Ramos (cell line): ENCODE measurements around the gene RIMBP2.

Experiments
- in situ Hi-C: fragments of 300-500 bp; cut with MboI; formaldehyde crosslinking; loops from one replicate; pipeline ENCODE4 v1.14.3; 2022; ENCODE audit warnings: low sequenced_read_pairs; ENCODE audit not compliant: unreplicated experiment

The RIMBP2 gene

DNA sequence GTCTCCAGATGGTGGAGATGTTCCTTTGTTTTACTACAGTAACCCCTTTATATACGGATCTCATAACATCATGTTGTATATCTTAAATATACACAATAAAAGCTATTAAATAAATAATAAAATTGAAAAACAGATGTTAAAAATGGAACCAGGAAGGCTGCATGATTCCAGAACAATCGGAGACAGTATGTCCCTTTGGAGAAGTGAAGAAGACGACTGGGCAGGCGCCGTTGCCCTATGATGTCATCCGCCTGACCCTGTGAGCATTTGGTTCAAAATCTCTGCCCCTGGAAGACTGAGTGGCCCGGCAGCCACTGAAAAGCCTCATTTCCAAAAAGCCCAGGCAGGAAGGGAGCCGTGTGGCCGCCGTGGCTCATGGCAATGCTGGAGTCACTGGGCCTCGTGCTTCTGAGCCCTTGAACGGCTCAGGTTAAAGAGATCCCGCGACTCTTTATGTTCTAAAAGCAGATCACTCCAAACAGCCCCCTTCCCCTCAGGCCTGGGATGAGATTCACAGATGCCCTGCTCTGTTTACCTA is 30.8 kb downstream of the RIMBP2 start:
- in situ Hi-C loops: no loop called here

DNA sequence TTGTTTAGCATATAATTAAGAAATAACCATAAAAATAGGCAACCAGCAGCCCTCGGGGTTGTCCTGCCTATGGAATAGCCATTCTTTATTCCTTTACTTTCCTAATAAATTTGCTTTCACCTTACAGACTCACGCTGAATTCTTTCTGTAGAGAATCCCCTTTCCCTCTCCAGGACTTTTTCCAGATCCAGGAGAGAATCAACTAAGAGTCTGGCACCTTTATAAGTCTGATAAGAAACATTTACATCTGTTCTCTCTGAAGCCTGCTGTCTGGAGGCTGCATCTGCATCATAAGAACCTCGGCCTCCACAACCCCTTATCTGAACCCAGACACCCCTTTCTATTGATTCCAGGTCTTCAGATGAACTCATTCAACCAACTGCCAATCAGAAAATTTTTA is 32.3 kb downstream of the RIMBP2 start:
- in situ Hi-C loops: no loop called here

DNA sequence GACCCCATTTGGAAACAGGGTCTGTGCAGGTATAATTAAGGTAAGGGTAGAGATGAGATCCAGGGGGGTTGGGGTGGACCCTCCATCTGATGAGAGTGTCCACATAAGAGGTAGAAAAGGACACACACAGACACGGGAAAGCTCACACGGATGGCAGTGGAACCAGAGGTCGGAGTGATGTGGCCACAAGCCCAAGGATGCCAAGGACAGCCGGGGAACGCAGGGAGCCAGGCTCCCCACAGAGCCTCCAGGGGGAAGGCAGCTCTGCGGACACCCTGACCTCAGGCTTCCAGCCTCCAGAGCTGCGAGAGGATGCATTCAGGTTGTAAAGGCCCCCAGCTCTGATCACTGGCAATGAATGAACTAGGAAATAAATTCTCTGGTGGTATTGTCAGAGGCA is 33.0 kb downstream of the RIMBP2 start:
- in situ Hi-C loops: no loop called here

DNA sequence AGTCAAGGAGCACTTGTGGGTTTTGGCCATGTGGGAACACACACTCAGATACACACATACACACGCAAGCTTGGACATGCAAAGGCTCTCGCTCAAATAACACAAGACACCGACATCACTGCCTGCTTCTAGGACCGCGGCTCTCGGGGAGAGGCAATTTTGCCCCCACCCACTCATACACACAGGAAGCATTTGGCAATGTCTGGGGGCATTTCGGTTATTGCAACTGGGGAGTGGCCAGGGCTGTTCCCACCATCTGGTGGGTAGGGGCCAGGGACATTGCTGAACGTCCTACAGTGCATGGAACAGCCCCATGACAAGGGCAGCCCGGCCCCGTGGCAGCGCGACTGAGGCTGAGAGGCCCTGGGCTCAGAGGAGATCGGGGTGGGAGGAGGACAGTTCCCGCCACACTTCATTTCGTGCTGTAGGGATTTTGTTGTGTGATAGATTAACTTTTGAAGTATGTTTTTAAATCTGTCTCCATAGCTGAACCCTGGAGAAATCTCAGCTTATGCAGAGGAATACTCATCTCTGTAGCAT is 35.6 kb downstream of the RIMBP2 start:
- in situ Hi-C loops: no loop called here

DNA sequence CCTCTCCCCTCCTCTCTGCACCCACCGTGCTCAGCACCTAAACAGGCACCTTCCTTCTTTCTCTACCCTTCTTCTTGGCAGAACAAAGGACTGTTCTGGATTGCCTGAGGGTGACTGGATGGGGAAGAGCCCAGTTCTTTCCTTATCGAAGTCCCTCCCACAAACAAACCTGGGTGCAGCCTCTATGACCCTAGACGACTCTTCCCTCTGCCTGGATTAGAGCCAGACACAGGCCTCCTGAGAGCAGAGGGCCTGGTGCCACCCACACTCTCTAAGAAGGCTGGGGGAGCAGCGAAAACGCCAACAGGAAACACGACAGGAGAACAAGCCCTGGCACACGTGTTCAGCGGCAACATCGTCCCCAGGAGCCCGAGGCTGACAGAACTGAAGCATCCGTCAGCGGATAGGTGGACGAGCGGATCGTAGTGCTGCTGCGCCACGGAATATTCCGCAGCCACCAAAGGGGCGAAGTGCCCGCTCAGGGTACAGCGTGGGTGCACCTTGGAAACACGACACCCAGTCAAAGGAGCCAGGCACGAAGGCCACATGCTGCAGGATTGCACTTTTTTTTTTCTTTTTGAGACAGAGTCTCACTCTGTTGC is 38.0 kb downstream of the RIMBP2 start:
- in situ Hi-C loops: no loop called here

DNA sequence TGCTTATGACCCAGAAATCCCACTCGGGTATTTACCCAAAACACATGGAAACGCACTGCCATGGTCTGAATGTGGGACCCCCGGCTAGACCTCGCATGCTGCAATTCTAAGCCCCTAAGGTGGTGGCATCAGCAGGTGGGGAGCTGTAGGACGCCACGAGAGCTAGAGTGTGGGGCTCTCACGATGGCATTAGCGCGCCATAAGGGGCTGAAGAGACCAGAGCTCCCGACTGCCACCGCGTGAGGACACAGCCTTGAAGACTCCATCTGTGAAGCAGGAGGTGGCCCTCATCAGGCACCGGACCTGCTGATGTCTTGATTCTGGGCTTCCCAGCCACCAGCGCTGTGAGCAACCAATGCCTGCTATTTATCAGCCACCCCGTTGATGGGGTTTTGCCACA is 40.3 kb downstream of the RIMBP2 start:
- in situ Hi-C loops: no loop called here

DNA sequence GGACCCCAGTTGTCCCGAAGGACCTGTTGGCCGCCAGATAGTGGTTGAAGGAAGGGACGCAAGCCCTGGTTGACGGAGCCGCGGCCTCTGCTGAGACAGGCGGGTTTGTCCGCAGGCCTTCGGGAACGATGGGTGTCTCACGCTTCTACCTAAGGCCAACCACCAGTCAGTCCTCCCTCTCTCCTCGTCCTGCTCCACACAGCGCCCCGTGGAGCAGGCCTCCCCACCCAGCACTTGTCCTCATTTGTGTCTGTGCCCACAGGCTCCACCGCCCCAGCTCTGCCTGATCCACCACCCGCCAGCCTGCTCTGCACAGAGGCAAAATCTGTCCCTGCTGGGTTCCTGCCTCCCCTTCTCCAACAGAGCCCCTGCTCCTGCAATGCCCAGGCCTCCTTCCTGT is 41.0 kb downstream of the RIMBP2 start:
- in situ Hi-C loops: no loop called here

DNA sequence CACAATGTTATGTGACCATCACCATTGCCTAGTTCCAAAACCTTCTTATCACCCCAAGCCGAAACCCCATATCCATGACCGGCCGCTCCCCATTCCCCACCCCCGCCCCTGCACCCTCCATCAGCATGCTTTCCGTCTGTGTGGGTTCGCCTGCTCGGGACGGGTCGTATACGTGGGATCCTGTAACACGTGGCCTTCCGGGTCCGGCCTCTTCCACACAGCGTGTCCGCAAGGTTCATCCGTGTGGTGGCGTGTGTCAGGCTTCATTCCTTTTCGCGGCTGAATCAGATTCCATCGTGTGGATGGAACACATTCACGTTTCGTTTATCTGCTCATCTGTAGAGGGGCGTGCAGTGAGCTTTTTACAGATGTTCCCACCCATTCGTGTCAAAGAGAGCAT is 41.4 kb downstream of the RIMBP2 start:
- in situ Hi-C loops: no loop called here

DNA sequence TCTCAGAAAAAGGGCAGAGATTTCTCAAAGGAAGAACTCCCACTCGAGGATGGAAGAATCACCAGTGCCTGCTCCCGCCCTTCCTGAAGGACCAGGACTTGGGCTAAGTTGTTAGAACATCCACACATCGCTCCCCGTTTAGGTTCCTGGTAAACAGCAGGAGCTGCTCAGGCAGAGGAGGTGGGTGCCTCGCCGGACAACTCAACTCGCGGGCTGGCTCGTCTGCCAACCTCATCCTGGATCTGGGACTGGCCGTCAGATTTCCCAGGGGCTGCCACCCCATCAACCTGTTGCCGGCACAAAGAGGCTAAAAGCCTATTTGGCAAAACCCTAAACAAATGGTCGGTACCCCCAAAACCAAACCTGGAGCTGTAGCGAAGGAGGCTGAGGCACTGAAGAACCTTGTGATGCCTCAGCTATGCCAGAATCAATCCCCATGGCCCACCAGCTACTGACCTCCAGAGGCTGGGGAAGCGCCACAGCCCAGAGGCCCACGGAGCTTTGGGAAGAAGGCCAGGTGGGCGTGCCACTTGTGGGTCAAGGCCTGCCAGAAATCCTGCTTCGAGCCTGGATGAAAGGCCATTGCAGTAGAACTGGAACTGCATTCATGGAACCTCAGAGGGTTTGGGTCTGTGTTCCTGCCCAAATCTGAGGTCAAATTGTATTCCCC is 42.9 kb downstream of the RIMBP2 start:
- in situ Hi-C loops: no loop called here

DNA sequence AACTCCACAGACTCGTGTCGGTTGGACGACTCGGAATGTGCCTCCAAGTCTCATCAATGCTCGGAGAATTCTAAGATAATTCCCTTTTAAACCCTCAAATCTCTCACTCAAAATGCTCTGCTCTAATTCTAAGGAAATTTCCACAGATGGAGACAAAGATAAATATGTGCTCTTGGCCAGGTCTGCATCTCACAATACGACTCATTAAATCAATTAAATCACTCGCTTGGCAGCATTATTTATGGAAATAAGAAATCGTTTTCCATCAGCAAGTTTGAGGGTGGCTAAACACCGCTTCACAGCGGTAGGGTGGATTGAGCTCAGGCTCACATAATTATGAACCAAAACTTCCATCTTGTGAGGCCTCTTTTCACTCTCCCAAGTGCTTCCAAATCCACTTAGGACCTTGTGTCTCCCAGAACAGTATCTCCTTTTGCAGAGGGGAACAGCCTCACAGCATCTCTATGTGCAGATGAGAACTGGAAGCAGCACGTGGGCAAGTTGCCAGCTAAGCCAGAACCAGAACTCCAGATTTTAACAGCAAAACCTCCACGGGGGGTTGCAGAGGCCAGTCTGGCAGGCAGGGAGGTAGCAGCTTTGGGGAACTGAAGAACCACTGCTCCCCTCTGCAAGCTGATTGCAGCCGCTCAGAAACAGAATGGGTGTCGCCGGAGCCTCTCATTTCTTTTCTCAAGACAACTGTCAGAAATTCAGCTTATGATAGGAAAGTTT is 43.8 kb downstream of the RIMBP2 start:
- in situ Hi-C loops: no loop called here

DNA sequence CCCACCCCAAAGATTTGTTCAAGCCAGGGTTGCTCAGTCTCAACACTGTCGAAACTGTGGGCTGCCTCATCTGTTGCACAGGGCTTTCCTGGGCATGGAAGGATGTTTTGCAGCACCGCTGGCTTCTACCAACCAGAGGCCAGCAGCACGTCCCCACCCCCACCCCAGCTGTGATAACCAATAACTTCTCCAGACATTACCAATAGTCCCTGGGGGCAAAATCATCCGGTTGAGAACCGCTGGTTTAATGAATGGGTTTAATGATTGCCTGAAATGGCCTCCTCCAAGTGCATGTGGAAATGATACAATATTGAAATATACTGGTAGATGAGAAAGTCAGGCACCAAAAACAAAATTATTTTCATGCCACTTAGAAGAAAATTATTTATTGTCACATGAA is 44.5 kb downstream of the RIMBP2 start:
- in situ Hi-C loops: no loop called here

DNA sequence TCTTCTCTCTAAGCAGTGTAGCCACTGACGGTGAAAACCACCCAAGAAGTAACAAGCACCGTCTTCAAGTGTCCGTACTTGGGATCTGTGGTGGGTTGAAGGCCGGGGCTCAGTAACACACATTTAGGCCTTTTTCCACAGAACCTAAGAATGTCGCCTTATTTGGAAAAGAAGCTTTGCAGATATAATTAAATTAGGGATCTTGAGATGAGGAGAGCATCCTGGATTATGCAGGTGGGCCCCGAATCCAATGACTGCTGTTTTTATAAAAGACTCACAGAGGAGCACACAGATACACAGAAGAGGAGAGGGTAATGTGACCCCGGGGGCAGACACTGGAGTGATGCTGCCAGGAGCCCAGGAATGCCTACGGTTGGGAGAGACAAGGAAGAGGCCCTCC is 46.3 kb downstream of the RIMBP2 start:
- in situ Hi-C loops: no loop called here

DNA sequence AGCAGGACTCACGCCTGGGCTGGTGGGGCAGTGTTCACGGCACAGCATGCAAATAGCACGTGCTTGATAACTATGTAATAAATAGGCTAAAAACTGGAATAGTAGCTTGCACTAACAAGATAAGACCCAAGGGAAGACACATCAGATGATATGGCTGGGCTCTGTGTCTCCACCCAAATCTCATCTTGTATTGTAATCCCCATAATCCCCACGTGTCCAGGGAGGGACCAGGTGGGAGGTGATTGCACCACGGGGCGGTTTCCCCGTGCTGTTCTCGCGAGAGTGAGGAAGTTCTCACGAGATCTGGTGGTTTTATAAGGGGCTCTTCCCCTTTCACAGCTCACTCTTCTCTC is 46.9 kb downstream of the RIMBP2 start:
- in situ Hi-C loops: no loop called here

DNA sequence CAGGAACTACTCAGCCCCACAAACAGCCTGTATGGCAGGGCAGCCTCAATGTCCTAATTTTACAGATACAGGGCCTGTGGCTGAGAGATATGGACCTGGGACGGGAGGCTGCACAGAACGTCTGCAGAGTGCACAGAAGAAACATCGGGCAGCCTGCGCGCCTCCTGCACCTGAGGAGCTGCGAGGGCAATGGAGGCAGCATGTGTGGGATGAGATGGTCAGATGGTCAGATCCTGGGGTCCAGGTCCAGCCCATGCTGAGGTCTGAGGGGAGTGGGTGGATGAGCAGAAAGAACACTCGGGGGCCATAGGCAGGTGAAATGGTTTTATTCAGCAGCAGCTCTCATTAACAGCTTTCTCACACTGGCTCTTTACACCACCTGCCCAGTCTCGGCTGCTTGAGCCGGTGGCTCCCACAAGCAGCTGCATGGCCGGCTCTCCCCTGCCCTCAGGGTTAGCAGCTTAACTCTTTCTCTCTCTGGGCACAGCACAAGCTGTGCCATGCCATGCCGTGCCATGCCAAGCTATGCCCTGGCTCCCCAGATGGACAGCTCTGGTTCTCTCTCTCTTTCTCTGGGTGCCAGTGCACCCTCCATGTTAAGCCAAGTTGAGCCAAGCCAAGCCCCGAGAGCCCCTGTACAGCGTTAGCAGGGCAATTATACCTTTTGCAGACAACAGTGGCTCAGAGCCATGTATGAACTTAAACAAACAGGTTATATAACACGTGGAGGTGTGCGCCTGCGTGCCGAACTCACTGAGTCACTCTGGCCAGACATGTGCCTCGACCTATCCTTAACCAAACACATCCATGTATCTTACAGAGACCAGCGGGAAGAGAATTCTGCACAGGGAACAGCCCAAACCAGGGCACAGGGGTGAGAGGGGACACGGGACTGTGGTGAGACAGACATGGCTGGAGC is 47.6 kb downstream of the RIMBP2 start:
- in situ Hi-C loops: no loop called here

DNA sequence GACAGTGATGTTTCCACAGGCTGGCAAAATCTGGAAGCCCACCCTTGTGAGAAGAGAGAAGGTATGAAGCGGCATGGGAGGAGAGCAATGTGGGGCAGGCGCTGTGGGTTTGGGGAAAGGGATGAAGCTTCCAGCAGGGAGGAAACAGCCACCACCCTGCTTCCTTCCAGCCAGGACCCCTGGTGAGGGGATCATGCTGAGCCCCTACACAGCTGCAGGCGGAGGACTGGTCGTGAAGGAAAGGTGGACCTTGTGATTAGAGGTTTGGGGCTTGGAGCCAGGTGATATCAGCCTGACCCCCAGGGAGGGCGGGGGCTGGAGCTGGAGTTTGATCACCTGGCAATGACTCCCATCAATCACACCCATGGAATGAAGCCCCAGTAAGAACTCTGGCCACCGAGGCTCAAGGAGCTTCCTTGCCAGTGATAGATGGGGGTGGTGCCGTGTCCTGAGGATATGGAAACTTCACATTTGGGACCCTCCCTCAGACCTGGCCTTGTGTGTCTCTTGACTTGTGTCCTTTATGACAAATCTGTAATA is 48.6 kb downstream of the RIMBP2 start:
- in situ Hi-C loops: no loop called here

DNA sequence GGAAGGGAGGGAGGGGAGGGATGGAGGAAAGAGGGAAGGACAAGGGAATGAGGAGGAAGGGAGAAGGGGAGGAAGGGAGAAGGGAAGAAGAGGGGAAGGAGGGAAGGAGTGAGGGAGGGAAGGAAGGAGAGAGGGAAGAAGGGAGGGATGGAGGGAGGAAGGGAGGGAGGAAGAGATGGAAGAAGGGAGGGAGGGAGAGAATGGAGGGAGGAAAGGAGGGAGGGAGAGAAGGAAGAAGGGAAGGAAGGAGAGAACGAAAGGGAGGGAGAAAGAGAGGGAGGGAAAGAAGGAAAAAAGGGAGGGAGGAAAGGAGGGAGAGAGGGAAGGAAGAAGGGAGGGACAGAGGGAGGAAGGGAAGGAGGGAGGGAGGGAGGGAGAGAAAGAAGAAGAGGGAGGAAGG is 49.5 kb downstream of the RIMBP2 start:
- in situ Hi-C loops: no loop called here

DNA sequence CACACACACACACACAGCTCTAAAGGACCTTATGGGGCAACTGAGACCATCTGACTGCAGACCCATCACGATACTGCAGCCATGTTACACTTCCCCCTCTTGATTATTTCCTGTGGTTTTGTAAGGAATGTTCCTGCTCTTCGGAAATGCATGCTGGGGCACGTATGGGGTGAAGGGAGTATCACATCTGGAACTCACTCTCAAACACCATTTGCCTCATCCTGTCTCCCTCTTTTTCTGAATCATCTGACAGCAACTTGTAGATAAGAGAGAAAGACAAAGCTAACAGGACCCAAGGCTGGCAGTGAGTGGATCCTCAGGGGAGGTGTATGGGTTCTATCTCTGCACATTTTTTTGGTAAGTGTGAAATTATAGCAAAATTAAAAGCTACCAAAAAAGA is 50.3 kb downstream of the RIMBP2 start:
- in situ Hi-C loops: no loop called here

DNA sequence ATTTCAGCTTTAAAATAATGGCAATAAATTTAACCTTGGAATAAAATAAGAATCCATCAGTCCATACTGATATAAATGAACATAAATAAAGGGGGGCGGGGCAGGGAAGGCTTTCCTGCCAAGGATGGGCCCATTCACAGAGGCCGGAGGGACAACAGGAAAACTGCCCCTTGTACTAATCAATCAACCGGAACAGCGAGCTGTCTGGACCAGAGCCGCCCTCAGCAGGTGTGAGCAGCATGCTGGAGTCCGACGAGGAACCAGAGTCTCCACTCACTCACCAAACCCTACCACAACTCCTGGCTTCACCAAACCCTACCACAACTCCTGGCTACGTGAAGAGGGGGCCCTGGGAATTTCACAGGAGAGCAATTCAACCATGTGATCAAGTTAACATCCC is 51.3 kb downstream of the RIMBP2 start:
- in situ Hi-C loops: no loop called here

DNA sequence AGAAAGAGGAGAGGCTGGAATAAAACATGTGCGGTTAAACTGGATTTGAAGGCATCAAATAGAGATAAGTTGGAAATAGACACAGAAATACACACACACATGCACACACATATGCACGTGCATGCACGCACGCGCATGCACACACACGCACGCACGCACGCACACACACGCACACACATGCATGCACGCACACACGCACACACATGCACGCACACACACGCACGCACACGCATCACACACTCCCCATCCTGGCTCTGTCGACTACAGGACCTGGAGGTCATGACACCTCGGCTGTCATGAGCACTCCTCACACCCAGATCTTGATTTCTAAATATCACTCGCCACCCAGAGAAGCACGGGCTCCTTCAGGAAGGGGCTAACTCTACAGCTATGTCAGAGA is 51.8 kb downstream of the RIMBP2 start:
- in situ Hi-C loops: no loop called here

DNA sequence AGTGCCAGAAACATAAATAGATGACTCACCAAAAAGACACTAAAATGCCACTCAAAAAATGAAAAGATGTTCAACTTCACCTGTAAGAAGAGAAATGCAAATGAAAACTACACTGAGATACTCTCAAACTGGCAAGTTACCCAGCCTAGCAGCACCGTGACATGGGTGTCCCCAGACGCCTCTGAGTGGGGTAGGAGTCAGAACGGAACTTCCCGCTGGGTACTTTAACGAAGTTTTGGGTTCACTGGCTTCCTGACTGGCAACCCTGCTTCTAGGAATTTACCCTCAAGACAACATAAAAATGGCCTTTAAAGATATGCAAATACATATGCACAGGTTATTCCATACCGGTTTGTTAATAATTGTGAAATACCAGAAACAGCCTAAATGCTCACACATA is 52.6 kb downstream of the RIMBP2 start:
- in situ Hi-C loops: no loop called here
